ENCODE measurements around the gene IL10RB. TPM values are rescaled to one million over a fixed set of nuclear protein-coding genes. Genes with fewer than 3 reads are reported as not detected.

IL10RB gene
- total and polyA plus RNA-seq, 2 of the 13 experiments (the other 11 are each of a cell fraction or from before 2014, with no cell fraction given), result 17.4 to 18.2 TPM

- no peak for TF ChIP-seq PLRG1 (conservative IDR thresholded peaks at IDR 0.05)
- no peak for TF ChIP-seq ZNF44 (CRISPR knock-in tag; IDR thresholded peaks at IDR 0.05)
- no peak for TF ChIP-seq ZNF484 (CRISPR knock-in tag; IDR thresholded peaks at IDR 0.05; ENCODE audit: borderline replicate concordance, low read depth)
- no peak for TF ChIP-seq MEIS2 (CRISPR knock-in tag; IDR thresholded peaks at IDR 0.05)
These were observed 21.9 kb upstream of the IL10RB start (continued) for GRCh38 chr21:33244082-33244778.

GRCh38 chr21:33244779-33245105, 21.4 kb upstream of the IL10RB start:
- H3K4me3 ChIP-seq (replicated peaks in 1 of 3; ENCODE audit: insufficient read depth in 1 of 3, low read depth in 2 of 3, low read length in 3 of 3), result no peak overlapping the region
- H3K79me2 ChIP-seq (ENCODE audit: insufficient read depth, low read length), result no peaks in the 10 kb centered on the region
- no peaks in the 10 kb centered on the region for H3K9me3 ChIP-seq (ENCODE audit: low read length)
- TF ChIP-seq PREB (CRISPR knock-in tag; IDR thresholded peaks at IDR 0.05), result no peak
- peak; percentile 68 for TF ChIP-seq CEBPB (IDR thresholded peaks at IDR 0.05; ENCODE audit: borderline replicate concordance, low read depth, low read length)
- no peak for FAIRE-seq
- H3K27me3 ChIP-seq (ENCODE audit: control insufficient read depth in 1 of 2, insufficient read depth in 2 of 2, low read length in 2 of 2), result no peaks in the 10 kb centered on the region
- in situ Hi-C loops (cut with HindIII; ENCODE audit: extremely low pct_ligation_motif_present, low pct_unique_long_range_greater_than_20kb) (no loop called here), intact Hi-C loops (cut with micrococcal nuclease; ENCODE audit: unreplicated experiment) (no loop called here)
- H3K4me1 ChIP-seq (ENCODE audit: insufficient read depth, low read length), result peaks cover 24% of the 10 kb centered on the region
- H4K20me1 ChIP-seq (ENCODE audit: insufficient read depth, low read length), result no peaks in the 10 kb centered on the region
- H2AFZ ChIP-seq (ENCODE audit: low read length), result no peak overlapping the region
- no TSS peak for BruUV-seq (replicated peaks)
- ChIA-PET CTCF (ENCODE audit: low intra/inter-chr PET ratio, low total read pairs) (no interaction called here), POLR2A (interaction anchor here (0.9 kb wide), 1 partner anchor 15 kb away, joined by 3 read pairs; no protein-coding TSS in a partner anchor)
- H3K9ac ChIP-seq (ENCODE audit: insufficient read depth, low read depth, low read length), result no peak overlapping the region
- no peak for ATAC-seq
- peak overlapping the region; percentile 66 for H3K27ac ChIP-seq (ENCODE audit: extremely low read length, insufficient read depth, low read length)
- peaks cover 6 to 37% of the 10 kb centered on the region in 2 experiments for H3K36me3 ChIP-seq (replicated peaks in 1 of 2; ENCODE audit: control insufficient read depth in 1 of 2, insufficient read depth in 2 of 2, low read length in 2 of 2)
- no peak overlapping the region for H3K4me2 ChIP-seq (ENCODE audit: low read depth, low read length)
- WGBS (ENCODE audit: low lambda C conversion rate), result 89% methylated on average over 2 of the region's 2 CpGs
- DNase-seq (ENCODE audit: low spot score), result no peak
